Loucy (cell line): ENCODE results near the gene GAS6.

Experiments used
- CTCF ChIP-seq: fragments of 200-600 bp; sonication (generic); conservative IDR thresholded peaks from 2 replicates; pipeline ENCODE4 v1.5.1; 2014; ENCODE audit warnings: mild to moderate bottlenecking, antibody characterized with exemption, low read length
- EZH2phosphoT487 ChIP-seq: fragments of 200-600 bp; IDR thresholded peaks from 2 replicates; pipeline ENCODE4 v1.6.1; 2018; ENCODE audit warnings: antibody characterized with exemption, mild to moderate bottlenecking, moderate library complexity, borderline replicate concordance

DNA sequence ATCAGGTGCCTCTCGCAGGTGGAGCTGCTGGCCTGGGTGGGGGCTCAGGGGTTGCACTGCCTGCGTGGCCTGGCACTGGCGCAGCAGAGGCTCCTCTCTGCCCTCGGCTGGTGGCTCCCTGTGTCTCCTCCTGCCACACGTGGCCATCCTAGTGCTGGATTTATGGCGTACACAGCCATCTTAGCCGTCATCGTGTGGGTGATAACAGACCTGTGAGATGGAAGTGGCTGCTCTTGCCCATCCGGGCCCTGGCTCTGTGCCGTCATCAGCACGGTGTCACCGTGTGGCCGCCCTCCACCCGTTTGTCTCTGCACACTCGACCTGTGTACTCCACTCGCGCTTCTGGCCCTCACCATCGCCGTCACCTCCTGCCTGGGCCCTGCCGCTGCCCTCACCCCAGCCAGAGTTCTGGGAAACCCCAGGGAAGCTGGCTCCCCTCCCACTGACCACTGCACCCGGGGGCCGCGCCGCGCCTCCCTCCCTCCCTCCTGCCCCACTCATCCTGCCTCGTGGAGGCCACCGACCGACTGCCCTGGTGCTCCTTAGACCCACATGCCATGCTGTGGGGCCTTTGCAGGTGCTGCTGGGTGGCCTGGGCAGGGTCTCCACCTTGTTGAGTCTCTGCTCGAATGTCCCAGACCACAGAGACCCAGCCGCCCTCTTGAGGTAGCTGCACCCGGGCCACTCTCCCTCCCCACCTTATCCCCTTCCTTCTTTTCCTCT lies 75.3 kb downstream of the GAS6 start:
- TF ChIP-seq CTCF = no peak
- no peak for TF ChIP-seq EZH2phosphoT487
